ENCODE measurements around the gene KIF23.
"Not testable (repeated sequence)": the region's sequence is repeated elsewhere in the genome, so short reads cannot be mapped to it uniquely, and the experiment has no call there.

The KIF23 gene

DNA sequence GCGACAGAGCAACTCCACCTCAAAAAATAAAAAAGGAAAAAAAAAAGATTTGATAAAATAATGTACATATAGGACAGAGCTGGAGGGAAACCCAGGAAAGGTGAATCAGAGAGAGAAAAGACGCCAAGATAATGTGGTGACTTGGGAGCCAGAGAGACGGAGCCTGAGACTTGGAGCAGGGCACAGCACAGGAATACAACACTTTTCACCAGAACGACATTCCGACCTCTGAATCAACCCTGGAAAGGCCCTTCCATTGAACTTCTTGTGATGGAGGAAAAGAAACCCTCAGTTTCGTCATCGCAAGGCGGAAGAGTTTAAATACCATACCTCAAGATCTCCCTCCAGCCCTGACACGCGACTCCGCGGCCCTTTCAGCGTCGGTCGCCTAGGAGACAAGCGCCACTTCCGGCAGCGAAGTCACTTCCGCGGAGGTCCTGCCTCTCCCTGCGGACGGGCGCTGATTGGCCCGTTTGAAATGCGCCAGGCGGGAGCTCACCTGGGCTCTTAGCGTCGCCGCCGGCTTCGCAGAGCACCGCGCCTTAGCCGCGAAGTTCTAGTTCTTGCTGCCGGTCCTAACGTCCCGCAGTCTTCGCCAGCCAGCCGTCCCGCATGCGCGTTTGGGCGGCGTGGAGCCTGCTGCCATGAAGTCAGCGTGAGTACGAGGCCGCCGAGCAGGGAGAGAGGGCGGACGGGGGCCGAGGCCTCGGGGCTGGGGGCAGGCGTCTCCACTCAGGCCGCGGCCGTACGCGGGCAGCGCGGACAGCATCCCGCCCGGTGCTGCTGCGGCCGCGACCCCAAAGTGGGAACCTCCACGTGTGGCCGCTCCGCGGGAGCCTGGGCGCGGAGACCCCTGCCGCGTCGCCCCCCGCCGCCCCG lies at the start of gene KIF23:
TSS of gene KIF23 (plus strand) at position 528 of the 879 bp plus-strand sequence. CDS start at position 645, 117 bp downstream.
- peak; percentile 92 for DNase-seq

DNA sequence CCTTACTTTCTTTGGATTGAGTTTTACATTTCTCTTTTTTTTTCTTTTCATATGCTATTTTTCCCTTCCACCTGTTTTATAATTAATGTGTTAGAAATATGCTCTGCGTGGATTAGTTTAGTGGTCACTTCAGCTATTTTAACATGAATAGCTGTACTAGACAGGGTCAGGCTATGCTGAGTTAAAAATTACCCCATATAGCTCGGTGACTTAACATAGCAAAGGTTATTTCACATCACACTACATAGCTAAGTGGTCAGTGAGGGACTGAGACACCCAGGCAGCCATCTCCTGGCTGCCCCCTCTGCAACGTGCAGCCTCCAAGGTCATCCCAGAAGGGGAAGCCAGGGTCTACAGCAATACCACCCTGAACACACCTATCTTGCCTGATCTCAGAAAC lies 46.9 kb upstream of the KIF23 start:
- no peak for DNase-seq

GRCh38 chr15:69369631-69370030 lies 44.5 kb upstream of the KIF23 start:
- DNase-seq: no peak

- DNase-seq: no peak
Measured at GRCh38 chr15:69373406-69373805, 40.7 kb upstream of the KIF23 start.

DNA sequence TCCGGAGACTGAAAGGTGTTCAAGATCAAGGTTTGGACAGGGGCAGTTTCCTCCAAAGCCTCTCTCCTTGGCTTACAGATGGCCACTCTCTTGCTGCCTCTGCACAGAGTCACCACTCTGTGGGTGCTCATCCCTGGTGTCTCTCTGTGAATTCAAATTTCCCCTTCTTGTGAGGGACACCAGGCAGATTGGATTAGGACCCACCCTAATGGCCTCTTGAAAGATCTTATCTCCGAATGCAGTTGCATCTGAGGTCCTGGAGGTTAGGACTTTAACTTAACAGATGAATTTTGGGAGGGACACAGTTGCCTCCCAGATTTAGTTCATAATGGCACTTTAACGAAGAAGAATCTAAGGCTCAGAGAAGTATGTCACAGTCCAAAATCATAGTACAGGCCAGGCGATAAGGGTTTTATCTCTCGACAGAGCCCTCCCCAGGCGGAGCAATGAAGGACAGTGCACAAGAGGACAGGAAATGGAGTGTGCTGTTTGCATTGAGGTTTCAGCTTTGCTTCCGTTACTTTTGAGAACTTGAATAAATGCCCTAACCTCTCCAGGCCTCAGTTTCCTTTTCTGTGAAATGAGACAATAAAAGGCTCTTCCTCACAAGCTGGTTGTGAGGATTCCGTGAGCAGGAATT lies 38.9 kb upstream of the KIF23 start:
- no peak for DNase-seq

DNA sequence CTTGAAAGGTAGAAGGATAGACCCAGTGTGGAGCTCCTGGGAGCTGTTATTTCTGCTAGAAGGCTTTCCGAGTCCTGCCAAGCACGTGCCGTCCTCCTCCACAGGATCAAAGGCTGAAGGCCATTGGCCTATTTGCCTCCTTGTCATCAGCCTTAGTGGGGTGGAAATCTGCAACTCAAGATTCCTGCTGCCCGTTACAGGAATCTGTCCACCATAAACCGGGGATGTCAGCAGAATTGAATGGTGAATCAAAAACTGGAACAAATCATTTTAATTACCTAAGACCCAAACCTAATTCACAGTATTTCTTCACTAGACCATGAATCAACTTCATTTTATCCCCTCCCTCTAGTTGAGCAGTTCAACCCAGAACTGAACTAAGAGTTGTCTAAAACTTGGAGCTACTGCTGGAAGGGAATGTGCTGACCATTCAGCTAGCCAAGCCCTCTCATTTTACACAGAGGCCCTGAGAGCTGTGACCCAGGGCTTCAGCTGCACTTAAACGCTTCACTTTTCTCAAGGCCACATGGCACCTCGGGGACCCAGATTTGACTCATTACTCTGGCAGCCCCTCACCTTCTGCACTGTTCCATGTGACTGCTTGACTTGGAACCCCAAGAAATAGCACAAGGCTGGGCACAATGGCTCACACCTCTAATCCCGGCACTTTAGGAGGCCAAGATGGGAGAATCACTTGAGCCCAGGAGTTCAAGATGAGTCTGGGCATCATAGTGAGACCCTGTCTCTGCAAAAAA lies 36.8 kb upstream of the KIF23 start:
- no peak for DNase-seq

GRCh38 chr15:69380100-69380725 lies 33.9 kb upstream of the KIF23 start:
- no peak for DNase-seq

GRCh38 chr15:69380726-69381105 lies 33.4 kb upstream of the KIF23 start:
- DNase-seq: no peak

GRCh38 chr15:69382176-69382575 lies 32.0 kb upstream of the KIF23 start:
- DNase-seq: not testable (repeated sequence)

DNA sequence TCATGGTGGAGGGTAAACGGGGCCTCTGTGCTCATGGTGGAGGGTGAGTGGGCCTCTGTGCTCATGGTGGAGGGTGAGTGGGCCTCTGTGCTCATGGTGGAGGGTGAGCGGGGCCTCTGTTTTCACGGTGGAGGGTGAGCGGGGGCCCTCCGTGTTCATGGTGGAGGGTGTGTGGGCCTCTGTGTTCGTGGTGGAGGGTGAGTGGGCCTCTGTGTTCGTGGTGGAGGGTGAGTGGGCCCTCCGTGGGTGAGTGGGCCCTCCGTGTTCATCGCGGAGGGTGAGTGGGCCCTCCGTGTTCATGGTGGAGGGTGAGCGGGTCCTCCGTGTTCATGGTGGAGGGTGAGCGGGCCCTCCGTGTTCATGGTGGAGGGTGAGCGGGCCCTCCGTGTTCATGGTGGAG lies 30.1 kb upstream of the KIF23 start:
- DNase-seq: not testable (repeated sequence)

GRCh38 chr15:69384626-69385598 lies 29.2 kb upstream of the KIF23 start:
- DNase-seq: no peak

GRCh38 chr15:69385831-69386230 lies 28.3 kb upstream of the KIF23 start:
- DNase-seq: no peak

- no peak for DNase-seq
Measured at GRCh38 chr15:69386284-69386683, 27.9 kb upstream of the KIF23 start.

DNA sequence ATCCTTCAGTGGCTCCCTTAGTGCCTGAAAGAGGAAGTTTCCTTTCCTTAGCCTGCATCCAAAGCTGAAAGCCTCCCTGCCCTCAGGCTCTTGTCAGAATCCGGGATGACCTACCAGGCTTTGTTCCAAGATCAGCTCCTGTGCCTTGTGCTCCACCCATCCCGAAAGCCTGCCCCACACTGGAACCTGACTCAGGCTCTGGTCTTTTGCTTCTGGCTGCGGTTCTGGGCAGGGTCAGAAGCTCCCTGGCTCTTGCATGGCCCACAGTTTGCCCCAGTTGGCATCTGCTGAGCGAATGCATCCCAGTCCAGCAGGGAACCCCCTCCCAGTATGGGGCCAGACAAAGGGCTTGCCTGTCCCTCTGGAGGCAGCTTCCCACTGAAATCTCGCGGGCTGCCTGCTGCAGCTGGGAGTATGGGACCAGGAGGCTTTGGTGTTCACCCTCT lies 25.9 kb upstream of the KIF23 start:
- DNase-seq: no peak

- DNase-seq: no peak
Measured at GRCh38 chr15:69389426-69389825, 24.7 kb upstream of the KIF23 start.

DNA sequence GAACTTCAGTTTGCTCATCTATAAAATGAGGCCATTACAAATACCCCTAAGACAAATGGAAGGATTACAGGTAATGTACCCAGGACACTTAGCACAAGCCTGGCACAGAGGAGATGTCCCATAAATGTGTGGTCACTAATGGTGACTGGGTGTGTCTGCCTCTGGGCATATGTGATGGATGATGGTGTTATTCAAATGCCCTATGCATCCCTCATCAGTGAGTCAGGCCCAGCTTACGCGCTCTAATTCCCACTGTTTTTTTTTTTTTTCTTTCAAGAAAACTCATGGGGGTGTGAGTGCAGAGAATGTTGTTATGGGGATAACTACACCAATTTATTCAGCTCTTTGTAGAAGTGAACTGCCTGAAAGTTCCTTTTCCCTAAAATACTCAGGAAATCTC lies 23.6 kb upstream of the KIF23 start:
- DNase-seq: no peak

GRCh38 chr15:69391046-69391757 lies 22.9 kb upstream of the KIF23 start:
- DNase-seq: no peak

DNA sequence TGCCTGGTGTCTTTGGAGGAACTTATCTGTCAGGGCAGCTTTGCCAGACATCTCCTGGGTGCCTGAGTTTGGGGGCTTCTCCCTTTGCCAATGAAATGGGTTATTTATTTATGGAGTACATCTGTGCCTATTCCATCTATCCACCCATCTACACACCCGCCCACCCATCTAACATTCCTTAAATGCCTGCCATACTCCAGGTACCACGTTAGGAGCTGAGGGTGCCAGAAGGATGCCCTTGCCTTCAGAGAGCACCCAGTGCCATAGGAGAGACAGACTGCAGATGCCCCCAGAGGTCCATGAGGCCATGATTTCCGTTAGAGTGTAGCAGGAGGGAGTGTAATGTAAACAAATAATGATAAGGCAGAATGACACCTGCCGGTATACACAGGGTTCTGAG lies 21.8 kb upstream of the KIF23 start:
- no peak for DNase-seq

DNA sequence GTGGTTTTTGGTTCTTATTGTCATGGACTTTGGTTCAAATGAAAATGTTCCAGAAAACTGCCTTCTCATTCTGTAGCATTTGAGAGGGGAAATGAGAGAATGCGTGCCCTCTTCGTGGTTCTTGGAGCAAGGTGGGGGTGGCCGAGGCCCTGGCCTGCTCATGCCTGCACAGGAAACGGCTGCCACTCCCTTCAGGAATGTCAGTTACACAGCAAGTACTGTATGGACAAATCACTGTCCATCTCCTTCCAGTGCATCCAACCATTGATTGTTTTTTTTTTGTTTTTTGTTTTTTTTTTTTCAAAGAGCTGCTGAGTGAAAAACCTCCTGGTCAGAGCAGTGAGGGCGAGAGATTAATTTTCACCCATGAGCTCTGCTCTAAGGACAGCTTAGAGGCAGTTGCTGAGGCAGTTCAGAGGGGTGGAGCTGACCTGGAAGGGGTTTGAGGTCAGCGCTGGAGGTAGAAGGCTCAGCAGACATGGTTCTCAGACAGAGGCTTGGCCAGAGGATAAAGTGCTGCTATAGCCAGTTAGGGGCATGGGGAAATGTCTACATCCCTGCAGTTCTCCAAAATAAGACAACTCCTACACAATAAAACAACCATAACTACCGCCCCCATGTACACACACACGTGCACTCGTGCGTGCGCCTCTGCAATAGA lies 20.2 kb upstream of the KIF23 start:
- no peak for DNase-seq

DNA sequence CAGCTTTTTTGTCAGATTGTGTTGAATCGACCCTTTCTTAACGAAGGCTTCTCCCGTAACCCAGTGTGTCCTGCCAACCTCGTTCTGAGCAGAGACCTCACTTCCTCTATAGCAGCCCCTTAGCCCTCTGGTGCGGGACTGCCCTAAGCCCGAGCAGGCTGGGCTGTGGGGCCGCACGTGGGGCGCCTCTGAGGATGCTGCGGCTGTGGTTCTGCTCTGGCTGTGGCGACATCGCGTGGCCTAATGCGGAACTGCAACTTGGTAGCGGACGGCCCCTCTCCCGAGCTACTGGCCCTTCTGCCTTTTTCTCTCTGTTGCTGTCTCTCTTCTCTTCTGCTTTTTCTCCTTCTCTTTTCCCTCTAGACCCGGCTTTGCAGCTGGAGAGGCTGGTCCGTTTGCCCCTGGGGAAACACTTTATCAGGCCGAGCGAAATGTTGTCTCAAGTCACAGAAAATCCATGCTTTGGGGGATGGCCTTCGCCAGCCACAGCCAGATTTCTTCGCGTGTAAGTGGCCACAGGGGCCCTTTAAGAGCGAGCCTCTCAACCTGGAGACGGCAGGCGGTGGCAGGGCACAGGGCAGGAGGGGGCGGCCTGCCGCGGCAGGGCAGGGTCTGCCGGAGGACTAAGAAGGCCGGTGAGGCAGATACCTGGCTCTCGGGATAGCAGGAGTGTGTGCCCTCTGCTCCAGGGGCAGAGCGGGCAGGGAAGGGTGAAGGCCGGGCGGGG lies 19.4 kb upstream of the KIF23 start:
- DNase-seq: peak; percentile 37
